ENCODE data around the gene NOX5. TPM values are rescaled to one million over a fixed set of nuclear protein-coding genes. Genes with fewer than 3 reads are reported as not detected.

NOX5 gene
- total and polyA plus RNA-seq, 10 of the 15 experiments (the other 5 are each of a cell fraction or from before 2014, with no cell fraction given) = not detected

DNA sequence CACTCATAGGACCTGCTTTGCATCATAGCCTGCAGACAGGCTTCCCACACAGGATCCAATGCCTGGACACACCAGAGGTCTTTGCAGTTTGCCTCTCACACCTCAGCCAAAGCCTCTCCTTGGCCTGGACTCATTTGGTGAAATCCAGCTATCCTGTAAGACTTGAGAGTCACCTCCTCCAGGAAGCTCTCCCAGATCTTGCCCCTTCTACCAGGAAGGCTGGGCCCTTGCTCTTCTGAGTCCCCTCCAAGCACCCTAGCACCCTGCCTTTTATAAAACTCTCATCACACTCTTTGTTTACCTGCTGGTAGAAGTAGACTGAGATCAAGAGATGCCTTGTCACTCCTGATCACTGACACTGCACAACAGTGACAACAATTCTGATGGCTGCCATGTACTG lies 79.1 kb downstream of the NOX5 start:
- TF ChIP-seq, protein P1, sequence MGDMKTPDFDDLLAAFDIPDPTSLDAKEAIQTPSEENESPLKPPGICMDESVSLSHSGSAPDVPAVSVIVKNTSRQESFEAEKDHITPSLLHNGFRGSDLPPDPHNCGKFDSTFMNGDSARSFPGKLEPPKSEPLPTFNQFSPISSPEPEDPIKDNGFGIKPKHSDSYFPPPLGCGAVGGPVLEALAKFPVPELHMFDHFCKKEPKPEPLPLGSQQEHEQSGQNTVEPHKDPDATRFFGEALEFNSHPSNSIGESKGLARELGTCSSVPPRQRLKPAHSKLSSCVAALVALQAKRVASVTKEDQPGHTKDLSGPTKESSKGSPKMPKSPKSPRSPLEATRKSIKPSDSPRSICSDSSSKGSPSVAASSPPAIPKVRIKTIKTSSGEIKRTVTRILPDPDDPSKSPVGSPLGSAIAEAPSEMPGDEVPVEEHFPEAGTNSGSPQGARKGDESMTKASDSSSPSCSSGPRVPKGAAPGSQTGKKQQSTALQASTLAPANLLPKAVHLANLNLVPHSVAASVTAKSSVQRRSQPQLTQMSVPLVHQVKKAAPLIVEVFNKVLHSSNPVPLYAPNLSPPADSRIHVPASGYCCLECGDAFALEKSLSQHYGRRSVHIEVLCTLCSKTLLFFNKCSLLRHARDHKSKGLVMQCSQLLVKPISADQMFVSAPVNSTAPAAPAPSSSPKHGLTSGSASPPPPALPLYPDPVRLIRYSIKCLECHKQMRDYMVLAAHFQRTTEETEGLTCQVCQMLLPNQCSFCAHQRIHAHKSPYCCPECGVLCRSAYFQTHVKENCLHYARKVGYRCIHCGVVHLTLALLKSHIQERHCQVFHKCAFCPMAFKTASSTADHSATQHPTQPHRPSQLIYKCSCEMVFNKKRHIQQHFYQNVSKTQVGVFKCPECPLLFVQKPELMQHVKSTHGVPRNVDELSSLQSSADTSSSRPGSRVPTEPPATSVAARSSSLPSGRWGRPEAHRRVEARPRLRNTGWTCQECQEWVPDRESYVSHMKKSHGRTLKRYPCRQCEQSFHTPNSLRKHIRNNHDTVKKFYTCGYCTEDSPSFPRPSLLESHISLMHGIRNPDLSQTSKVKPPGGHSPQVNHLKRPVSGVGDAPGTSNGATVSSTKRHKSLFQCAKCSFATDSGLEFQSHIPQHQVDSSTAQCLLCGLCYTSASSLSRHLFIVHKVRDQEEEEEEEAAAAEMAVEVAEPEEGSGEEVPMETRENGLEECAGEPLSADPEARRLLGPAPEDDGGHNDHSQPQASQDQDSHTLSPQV (IDR thresholded peaks at IDR 0.05) = no peak
- no peak for TF ChIP-seq STAT3 (IDR thresholded peaks at IDR 0.05; ENCODE audit: low read depth, low read length)
- no peak for TF ChIP-seq NFYA (IDR thresholded peaks at IDR 0.05; ENCODE audit: borderline replicate concordance, low read depth, low read length)
- no peak for TF ChIP-seq SUPT20H (IDR thresholded peaks at IDR 0.05; ENCODE audit: borderline replicate concordance, control insufficient read depth, low read depth, low read length)
- no peak for TF ChIP-seq POU2F2 (IDR thresholded peaks at IDR 0.05; ENCODE audit: borderline replicate concordance, low read depth, low read length)
- no peak for TF ChIP-seq NFXL1 (IDR thresholded peaks at IDR 0.05; ENCODE audit: borderline replicate concordance)
- TF ChIP-seq, protein P2, sequence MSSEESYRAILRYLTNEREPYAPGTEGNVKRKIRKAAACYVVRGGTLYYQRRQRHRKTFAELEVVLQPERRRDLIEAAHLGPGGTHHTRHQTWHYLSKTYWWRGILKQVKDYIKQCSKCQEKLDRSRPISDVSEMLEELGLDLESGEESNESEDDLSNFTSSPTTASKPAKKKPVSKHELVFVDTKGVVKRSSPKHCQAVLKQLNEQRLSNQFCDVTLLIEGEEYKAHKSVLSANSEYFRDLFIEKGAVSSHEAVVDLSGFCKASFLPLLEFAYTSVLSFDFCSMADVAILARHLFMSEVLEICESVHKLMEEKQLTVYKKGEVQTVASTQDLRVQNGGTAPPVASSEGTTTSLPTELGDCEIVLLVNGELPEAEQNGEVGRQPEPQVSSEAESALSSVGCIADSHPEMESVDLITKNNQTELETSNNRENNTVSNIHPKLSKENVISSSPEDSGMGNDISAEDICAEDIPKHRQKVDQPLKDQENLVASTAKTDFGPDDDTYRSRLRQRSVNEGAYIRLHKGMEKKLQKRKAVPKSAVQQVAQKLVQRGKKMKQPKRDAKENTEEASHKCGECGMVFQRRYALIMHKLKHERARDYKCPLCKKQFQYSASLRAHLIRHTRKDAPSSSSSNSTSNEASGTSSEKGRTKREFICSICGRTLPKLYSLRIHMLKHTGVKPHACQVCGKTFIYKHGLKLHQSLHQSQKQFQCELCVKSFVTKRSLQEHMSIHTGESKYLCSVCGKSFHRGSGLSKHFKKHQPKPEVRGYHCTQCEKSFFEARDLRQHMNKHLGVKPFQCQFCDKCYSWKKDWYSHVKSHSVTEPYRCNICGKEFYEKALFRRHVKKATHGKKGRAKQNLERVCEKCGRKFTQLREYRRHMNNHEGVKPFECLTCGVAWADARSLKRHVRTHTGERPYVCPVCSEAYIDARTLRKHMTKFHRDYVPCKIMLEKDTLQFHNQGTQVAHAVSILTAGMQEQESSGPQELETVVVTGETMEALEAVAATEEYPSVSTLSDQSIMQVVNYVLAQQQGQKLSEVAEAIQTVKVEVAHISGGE (CRISPR knock-in tag; IDR thresholded peaks at IDR 0.05) = no peak
- no peaks in the 10 kb centered on the region for H3K36me3 ChIP-seq (ENCODE audit: control insufficient read depth in 2 of 2, insufficient read depth in 2 of 2, low read length in 1 of 2)
- H3K9me3 ChIP-seq (replicated peaks; ENCODE audit: control insufficient read depth, insufficient read depth, low read length) = no peaks in the 10 kb centered on the region
- no TSS peak for BruUV-seq (replicated peaks)
- no peak overlapping the region for H3K27ac ChIP-seq (ENCODE audit: control insufficient read depth, insufficient read depth)
- ATAC-seq (no peak), FAIRE-seq (peak; percentile 13), DNase-seq (ENCODE audit: low read depth, low spot score) (no peak)
- H3K4me1 ChIP-seq (ENCODE audit: control insufficient read depth, insufficient read depth, low read length) = no peaks in the 10 kb centered on the region
- RAD21 ChIA-PET (ENCODE audit: unreplicated experiment) = interaction anchor here (0.5 kb wide), 1 partner anchor 378 kb away, joined by 3 read pairs; no protein-coding TSS in a partner anchor
- no peaks in the 10 kb centered on the region; a peak in 1 of 4 replicates for H3K27me3 ChIP-seq (replicated peaks in 1 of 2; ENCODE audit: control insufficient read depth in 2 of 2, insufficient read depth in 2 of 2, low read length in 1 of 2)
- H3K4me2 ChIP-seq (ENCODE audit: control insufficient read depth, insufficient read depth) = no peak overlapping the region
- no peaks in the 10 kb centered on the region for H4K20me1 ChIP-seq (ENCODE audit: control insufficient read depth, insufficient read depth)
- POLR2A ChIA-PET = interaction anchor here (1.0 kb wide), 1 partner anchor 11 kb away, joined by 3 read pairs; no protein-coding TSS in a partner anchor
- no peak overlapping the region for H2AFZ ChIP-seq (ENCODE audit: control insufficient read depth, low read depth, low read length)
- CTCF ChIA-PET = no interaction called here
- in situ Hi-C loops (cut with MboI) = no loop called here
- H3K79me2 ChIP-seq (ENCODE audit: control insufficient read depth, insufficient read depth, low read length) = no peaks in the 10 kb centered on the region
- no peak overlapping the region for H3K9ac ChIP-seq (ENCODE audit: control insufficient read depth, insufficient read depth, low read length)
- no peak overlapping the region for H3K4me3 ChIP-seq
- SMC1A ChIA-PET (ENCODE audit: uncharacterized antibody, unreplicated experiment) = no interaction called here
- intact Hi-C loops (cut with micrococcal nuclease; ENCODE audit: unreplicated experiment) = no loop called here
